ENCODE results near the gene RNF145. TPM values are rescaled to one million over a fixed set of nuclear protein-coding genes. Genes with fewer than 3 reads are reported as not detected.

Gene RNF145
- total and polyA plus RNA-seq, 2 of the 13 experiments (the other 11 are each of a cell fraction or from before 2014, with no cell fraction given) = 24.6 TPM

- Histone ChIP-seq H3K9me3 (ENCODE audit: low read length) (no peaks in the 10 kb centered on the region), H3K27ac (ENCODE audit: extremely low read length, insufficient read depth, low read length) (no peak overlapping the region), H3K79me2 (ENCODE audit: insufficient read depth, low read length) (no peaks in the 10 kb centered on the region), H3K36me3 (replicated peaks in 1 of 2; ENCODE audit: control insufficient read depth in 1 of 2, insufficient read depth in 2 of 2, low read length in 2 of 2) (peaks cover 3 to 48% of the 10 kb centered on the region in 2 experiments), H3K4me3 (replicated peaks in 1 of 3; ENCODE audit: insufficient read depth in 1 of 3, low read depth in 2 of 3, low read length in 3 of 3) (no peak overlapping the region), H3K9ac (ENCODE audit: insufficient read depth, low read depth, low read length) (no peak overlapping the region), H3K27me3 (ENCODE audit: control insufficient read depth in 1 of 2, insufficient read depth in 2 of 2, low read length in 2 of 2) (no peaks in the 10 kb centered on the region; a peak in 1 of 5 replicates), H3K4me1 (ENCODE audit: insufficient read depth, low read length) (no peaks in the 10 kb centered on the region), H4K20me1 (ENCODE audit: insufficient read depth, low read length) (no peaks in the 10 kb centered on the region), H2AFZ (ENCODE audit: low read length) (no peak overlapping the region), H3K4me2 (ENCODE audit: low read depth, low read length) (no peak overlapping the region)
- WGBS (ENCODE audit: low lambda C conversion rate) = 93% methylated on average over 2 of the region's 2 CpGs
- no peak for TF ChIP-seq ZBTB21 (CRISPR knock-in tag; IDR thresholded peaks at IDR 0.05)
- peak in 1 of 2 experiments; percentile 16; a peak in 1 of 4 replicates for TF ChIP-seq MAFK (conservative IDR thresholded peaks at IDR 0.05 in 1 of 2, IDR thresholded peaks at IDR 0.05 in 1 of 2; ENCODE audit: low read length in 2 of 2)
- no peak for TF ChIP-seq TCF12 (IDR thresholded peaks at IDR 0.05)
- no peak for TF ChIP-seq TCF12 (CRISPR knock-in tag; IDR thresholded peaks at IDR 0.05)
- in situ Hi-C loops (cut with HindIII; ENCODE audit: extremely low pct_ligation_motif_present, low pct_unique_long_range_greater_than_20kb) = no loop called here
- no TSS peak for BruUV-seq (replicated peaks)
- ChIA-PET CTCF (ENCODE audit: low intra/inter-chr PET ratio, low total read pairs) (no interaction called here), POLR2A (no interaction called here)
- ATAC-seq = no peak
- FAIRE-seq = no peak
- no peak for DNase-seq (ENCODE audit: low spot score)
- intact Hi-C loops (cut with micrococcal nuclease; ENCODE audit: unreplicated experiment) = no loop called here
These were observed 45.7 kb downstream of the RNF145 start for GRCh38 chr5:159163701-159164046.

GRCh38 chr5:159163027-159163700 lies 46.2 kb downstream of the RNF145 start:
- Histone ChIP-seq H4K20me1 (ENCODE audit: insufficient read depth, low read length) (no peaks in the 10 kb centered on the region), H3K4me1 (ENCODE audit: insufficient read depth, low read length) (no peaks in the 10 kb centered on the region), H3K9ac (ENCODE audit: insufficient read depth, low read depth, low read length) (no peak overlapping the region), H3K4me2 (ENCODE audit: low read depth, low read length) (no peak overlapping the region), H3K4me3 (replicated peaks in 1 of 3; ENCODE audit: insufficient read depth in 1 of 3, low read depth in 2 of 3, low read length in 3 of 3) (no peak overlapping the region), H3K27me3 (ENCODE audit: control insufficient read depth in 1 of 2, insufficient read depth in 2 of 2, low read length in 2 of 2) (no peaks in the 10 kb centered on the region; a peak in 1 of 5 replicates), H3K36me3 (replicated peaks in 1 of 2; ENCODE audit: control insufficient read depth in 1 of 2, insufficient read depth in 2 of 2, low read length in 2 of 2) (peaks cover 3 to 52% of the 10 kb centered on the region in 2 experiments), H3K27ac (ENCODE audit: extremely low read length, insufficient read depth, low read length) (no peak overlapping the region), H3K79me2 (ENCODE audit: insufficient read depth, low read length) (no peaks in the 10 kb centered on the region), H3K9me3 (ENCODE audit: low read length) (no peaks in the 10 kb centered on the region), H2AFZ (ENCODE audit: low read length) (no peak overlapping the region)
- no peak for DNase-seq (ENCODE audit: low spot score)
- no TSS peak for BruUV-seq (replicated peaks)
- 100% methylated on average over 1 of the region's 1 CpG for WGBS (ENCODE audit: low lambda C conversion rate)
- ChIA-PET CTCF (ENCODE audit: low intra/inter-chr PET ratio, low total read pairs) (no interaction called here), POLR2A (no interaction called here)
- no peak for ATAC-seq
- in situ Hi-C loops (cut with HindIII; ENCODE audit: extremely low pct_ligation_motif_present, low pct_unique_long_range_greater_than_20kb) = no loop called here
- intact Hi-C loops (cut with micrococcal nuclease; ENCODE audit: unreplicated experiment) = no loop called here
- FAIRE-seq = no peak
- TF ChIP-seq ELF1 (CRISPR knock-in tag; IDR thresholded peaks at IDR 0.05) = no peak
- TF ChIP-seq ZNF382 (CRISPR knock-in tag; IDR thresholded peaks at IDR 0.05; ENCODE audit: borderline replicate concordance) = no peak
- TF ChIP-seq ZNF563 (CRISPR knock-in tag; IDR thresholded peaks at IDR 0.05) = no peak
- no peak for TF ChIP-seq PLSCR1 (CRISPR knock-in tag; IDR thresholded peaks at IDR 0.05; ENCODE audit: borderline replicate concordance)
- no peak for TF ChIP-seq PHF20 (CRISPR knock-in tag; IDR thresholded peaks at IDR 0.05)
- TF ChIP-seq ISL2 (CRISPR knock-in tag; IDR thresholded peaks at IDR 0.05) = no peak
- no peak for TF ChIP-seq BORCS8-MEF2B (CRISPR knock-in tag; IDR thresholded peaks at IDR 0.05)
- TF ChIP-seq CBX2 (IDR thresholded peaks at IDR 0.05; ENCODE audit: low read depth, low read length) = no peak
- no peak for TF ChIP-seq CBX2 (CRISPR knock-in tag; IDR thresholded peaks at IDR 0.05; ENCODE audit: low read depth)
- TF ChIP-seq ZNF878 (CRISPR knock-in tag; IDR thresholded peaks at IDR 0.05) = no peak
- TF ChIP-seq ZNF503 (CRISPR knock-in tag; IDR thresholded peaks at IDR 0.05) = no peak
- TF ChIP-seq ZNF569 (CRISPR knock-in tag; IDR thresholded peaks at IDR 0.05; ENCODE audit: borderline replicate concordance) = no peak
- TF ChIP-seq NCOA2 (CRISPR knock-in tag; IDR thresholded peaks at IDR 0.05) = no peak
- no peak for TF ChIP-seq ARNT2 (CRISPR knock-in tag; IDR thresholded peaks at IDR 0.05; ENCODE audit: low read depth)

Measured in HepG2 (cell line).